ENCODE measurements around the gene MED6. TPM values are rescaled to one million over a fixed set of nuclear protein-coding genes. Genes with fewer than 3 reads are reported as not detected.

Gene MED6
- total RNA-seq, 3 donors from 2014 or later (not counting 1 experiment from before 2014, with no cell fraction given) = 92.0 to 104 (median 102) TPM

GRCh38 chr14:70576891-70577290 is 23.6 kb downstream of the MED6 start:
- no peak overlapping the region for H3K27ac ChIP-seq (ENCODE audit: low read length)
- Mint-ChIP-seq H3K36me3 (no peaks in the 10 kb centered on the region), H3K4me3 (no peak overlapping the region), H3K4me1 (peaks cover 0 to 7% of the 10 kb centered on the region in 2 donors), H3K27ac (peak overlapping the region in 1 of 2 donors; percentile 27), H3K27me3 (ENCODE audit: low read depth in 2 of 2) (no peaks in the 10 kb centered on the region), H3K9me3 (no peaks in the 10 kb centered on the region)
- ATAC-seq (no peak), DNase-seq (no peak)
- H3K27me3 ChIP-seq (ENCODE audit: control insufficient read depth, insufficient read depth, low read length) = no peaks in the 10 kb centered on the region
- intact Hi-C loops (cut with micrococcal nuclease) = no loop called here
- peaks cover 24% of the 10 kb centered on the region for H3K36me3 ChIP-seq (ENCODE audit: control insufficient read depth, insufficient read depth, low read length)
- no peak overlapping the region for H3K4me3 ChIP-seq (ENCODE audit: low read length)
- H3K9me3 ChIP-seq (ENCODE audit: control insufficient read depth, insufficient read depth, low read length) = no peaks in the 10 kb centered on the region
- TF ChIP-seq CTCF (IDR thresholded peaks at IDR 0.05) = no peak
- no peaks in the 10 kb centered on the region for H3K4me1 ChIP-seq (ENCODE audit: control insufficient read depth, insufficient read depth, low read length)
- WGBS (ENCODE audit: insufficient coverage) = 100% methylated on average over 1 of the region's 2 CpGs

GRCh38 chr14:70573050-70573449 is 27.4 kb downstream of the MED6 start:
- WGBS (ENCODE audit: insufficient coverage) = no CpG with 5 or more reads among the region's 1 CpG
- no peak overlapping the region for H3K4me3 Mint-ChIP-seq
- intact Hi-C loops (cut with micrococcal nuclease) = no loop called here
- Histone ChIP-seq H3K4me3 (ENCODE audit: low read length) (no peak overlapping the region), H3K36me3 (ENCODE audit: control insufficient read depth, insufficient read depth, low read length) (no peaks in the 10 kb centered on the region), H3K27ac (ENCODE audit: low read length) (no peak overlapping the region), H3K4me1 (ENCODE audit: control insufficient read depth, insufficient read depth, low read length) (no peaks in the 10 kb centered on the region), H3K27me3 (ENCODE audit: control insufficient read depth, insufficient read depth, low read length) (no peaks in the 10 kb centered on the region), H3K9me3 (ENCODE audit: control insufficient read depth, insufficient read depth, low read length) (no peaks in the 10 kb centered on the region)
- H3K36me3 Mint-ChIP-seq = no peaks in the 10 kb centered on the region
- no peak overlapping the region for H3K27ac Mint-ChIP-seq
- DNase-seq (no peak), ATAC-seq (no peak)
- H3K4me1 Mint-ChIP-seq = peaks cover 15 to 29% of the 10 kb centered on the region in 2 donors
- no peaks in the 10 kb centered on the region for H3K27me3 Mint-ChIP-seq (ENCODE audit: low read depth in 2 of 2)
- H3K9me3 Mint-ChIP-seq = no peaks in the 10 kb centered on the region
- no peak for TF ChIP-seq CTCF (IDR thresholded peaks at IDR 0.05)

- peaks cover 0 to 2% of the 10 kb centered on the region in 2 donors for H3K9me3 Mint-ChIP-seq
- no peak overlapping the region for H3K4me3 Mint-ChIP-seq
- H3K27ac Mint-ChIP-seq = no peak overlapping the region
- intact Hi-C loops (cut with micrococcal nuclease) = no loop called here
- H3K9me3 ChIP-seq (ENCODE audit: control insufficient read depth, insufficient read depth, low read length) = no peaks in the 10 kb centered on the region
- H3K4me1 Mint-ChIP-seq = peaks cover 15 to 33% of the 10 kb centered on the region in 2 donors
- ATAC-seq = no peak
- DNase-seq = no peak
- H3K4me1 ChIP-seq (ENCODE audit: control insufficient read depth, insufficient read depth, low read length) = no peaks in the 10 kb centered on the region
- H3K4me3 ChIP-seq (ENCODE audit: low read length) = no peak overlapping the region
- WGBS (ENCODE audit: insufficient coverage) = 100% methylated on average over 1 of the region's 2 CpGs
- no peak overlapping the region for H3K27ac ChIP-seq (ENCODE audit: low read length)
- H3K27me3 Mint-ChIP-seq (ENCODE audit: low read depth in 2 of 2) = no peaks in the 10 kb centered on the region
- H3K27me3 ChIP-seq (ENCODE audit: control insufficient read depth, insufficient read depth, low read length) = no peaks in the 10 kb centered on the region
- H3K36me3 Mint-ChIP-seq = peaks cover 4% of the 10 kb centered on the region
- H3K36me3 ChIP-seq (ENCODE audit: control insufficient read depth, insufficient read depth, low read length) = peaks cover 4% of the 10 kb centered on the region
- TF ChIP-seq CTCF (IDR thresholded peaks at IDR 0.05) = no peak
Measured at GRCh38 chr14:70571139-70571538, 29.3 kb downstream of the MED6 start.

GRCh38 chr14:70567791-70568190 is 32.7 kb downstream of the MED6 start:
- no peak overlapping the region for H3K27ac Mint-ChIP-seq
- peaks cover 20% of the 10 kb centered on the region for H3K36me3 ChIP-seq (ENCODE audit: control insufficient read depth, insufficient read depth, low read length)
- no peaks in the 10 kb centered on the region for H3K4me1 ChIP-seq (ENCODE audit: control insufficient read depth, insufficient read depth, low read length)
- peak in 1 of 3 donors; percentile 38 for ATAC-seq
- peaks cover 3 to 4% of the 10 kb centered on the region in 2 donors for H3K9me3 Mint-ChIP-seq
- H3K27me3 ChIP-seq (ENCODE audit: control insufficient read depth, insufficient read depth, low read length) = no peaks in the 10 kb centered on the region
- H3K4me3 Mint-ChIP-seq = no peak overlapping the region
- H3K4me3 ChIP-seq (ENCODE audit: low read length) = no peak overlapping the region
- H3K27me3 Mint-ChIP-seq (ENCODE audit: low read depth in 2 of 2) = no peaks in the 10 kb centered on the region
- 41% methylated on average over 2 of the region's 2 CpGs for whole genome bisulfite sequencing (ENCODE audit: insufficient coverage)
- no peak for TF ChIP-seq CTCF (IDR thresholded peaks at IDR 0.05)
- H3K9me3 ChIP-seq (ENCODE audit: control insufficient read depth, insufficient read depth, low read length) = no peaks in the 10 kb centered on the region
- H3K36me3 Mint-ChIP-seq = peaks cover 19% of the 10 kb centered on the region
- peak in 1 of 2 donors; percentile 13 for DNase-seq
- H3K27ac ChIP-seq (ENCODE audit: low read length) = no peak overlapping the region
- intact Hi-C loops (cut with micrococcal nuclease) = no loop called here
- H3K4me1 Mint-ChIP-seq = peaks cover 15 to 33% of the 10 kb centered on the region in 2 donors
